RWPE1 (cell line): ENCODE results near the gene MCAM.

ENCODE experiments used
- CTCF ChIA-PET: fragments of 350-600 bp; sonication (Branson Sonifier 250); formaldehyde crosslinking; extraction: SDS; loops from one replicate; lab custom pipeline; 2021; lab: Yijun Ruan, JAX
- POLR2A ChIA-PET: fragments of 400-600 bp; formaldehyde crosslinking; extraction: SDS; loops from one replicate; lab custom pipeline; 2020; ENCODE audit warnings: antibody characterized with exemption; ENCODE audit not compliant: low non-redundant PET; lab: Yijun Ruan, JAX
- DNase-seq: peaks from one replicate; pipeline ENCODE4 v3.0.0; 2012; ENCODE audit warnings: low spot score
- H3K27ac ChIP-seq: fragments of 450-650 bp; 2 replicates; pipeline ENCODE4 v1.5.1; 2017
- TF ChIP-seq, protein P1 (sequence below): fragments of 450-650 bp; conservative IDR thresholded peaks from 2 replicates; pipeline ENCODE4 v1.5.1; 2017; ENCODE audit warnings: low read depth, mild to moderate bottlenecking

MCAM gene

DNA sequence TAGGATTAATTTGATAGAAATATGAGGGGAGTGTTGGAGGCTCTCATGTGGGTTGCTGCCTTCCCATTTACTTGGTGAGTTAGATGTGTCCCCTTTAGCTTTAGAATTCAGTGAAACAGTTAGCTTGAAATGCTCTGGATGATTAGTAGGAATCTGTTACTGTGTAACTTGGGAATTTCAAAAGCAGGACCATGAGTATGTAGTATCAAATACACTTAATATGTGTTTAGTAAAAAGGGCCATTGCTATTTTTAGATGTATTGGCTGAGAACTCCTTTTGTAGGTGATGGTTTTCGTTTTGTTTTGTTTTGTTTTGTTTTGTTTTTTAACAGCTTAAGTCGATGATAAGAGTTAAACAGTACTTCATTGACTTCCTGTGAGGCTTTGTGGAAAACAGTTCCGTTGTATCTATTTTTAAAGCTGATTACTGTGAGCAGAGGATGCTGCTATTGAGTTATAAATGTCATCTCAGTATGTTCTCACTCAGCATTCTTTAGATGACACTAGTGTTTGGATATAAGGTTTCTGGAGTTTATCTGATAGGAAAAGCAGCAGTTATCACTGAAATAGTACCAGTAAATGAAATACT, 53.5 kb downstream of the MCAM start:
- TF ChIP-seq, protein P1, sequence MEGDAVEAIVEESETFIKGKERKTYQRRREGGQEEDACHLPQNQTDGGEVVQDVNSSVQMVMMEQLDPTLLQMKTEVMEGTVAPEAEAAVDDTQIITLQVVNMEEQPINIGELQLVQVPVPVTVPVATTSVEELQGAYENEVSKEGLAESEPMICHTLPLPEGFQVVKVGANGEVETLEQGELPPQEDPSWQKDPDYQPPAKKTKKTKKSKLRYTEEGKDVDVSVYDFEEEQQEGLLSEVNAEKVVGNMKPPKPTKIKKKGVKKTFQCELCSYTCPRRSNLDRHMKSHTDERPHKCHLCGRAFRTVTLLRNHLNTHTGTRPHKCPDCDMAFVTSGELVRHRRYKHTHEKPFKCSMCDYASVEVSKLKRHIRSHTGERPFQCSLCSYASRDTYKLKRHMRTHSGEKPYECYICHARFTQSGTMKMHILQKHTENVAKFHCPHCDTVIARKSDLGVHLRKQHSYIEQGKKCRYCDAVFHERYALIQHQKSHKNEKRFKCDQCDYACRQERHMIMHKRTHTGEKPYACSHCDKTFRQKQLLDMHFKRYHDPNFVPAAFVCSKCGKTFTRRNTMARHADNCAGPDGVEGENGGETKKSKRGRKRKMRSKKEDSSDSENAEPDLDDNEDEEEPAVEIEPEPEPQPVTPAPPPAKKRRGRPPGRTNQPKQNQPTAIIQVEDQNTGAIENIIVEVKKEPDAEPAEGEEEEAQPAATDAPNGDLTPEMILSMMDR: no peak
- POLR2A ChIA-PET: no interaction called here
- no peak for DNase-seq
- H3K27ac ChIP-seq: no peak overlapping the region
- CTCF ChIA-PET: interaction anchor here (0.6 to 0.8 kb wide), 3 partner anchors 12 to 645 kb away, joined by 3 read pairs; no protein-coding TSS in a partner anchor

DNA sequence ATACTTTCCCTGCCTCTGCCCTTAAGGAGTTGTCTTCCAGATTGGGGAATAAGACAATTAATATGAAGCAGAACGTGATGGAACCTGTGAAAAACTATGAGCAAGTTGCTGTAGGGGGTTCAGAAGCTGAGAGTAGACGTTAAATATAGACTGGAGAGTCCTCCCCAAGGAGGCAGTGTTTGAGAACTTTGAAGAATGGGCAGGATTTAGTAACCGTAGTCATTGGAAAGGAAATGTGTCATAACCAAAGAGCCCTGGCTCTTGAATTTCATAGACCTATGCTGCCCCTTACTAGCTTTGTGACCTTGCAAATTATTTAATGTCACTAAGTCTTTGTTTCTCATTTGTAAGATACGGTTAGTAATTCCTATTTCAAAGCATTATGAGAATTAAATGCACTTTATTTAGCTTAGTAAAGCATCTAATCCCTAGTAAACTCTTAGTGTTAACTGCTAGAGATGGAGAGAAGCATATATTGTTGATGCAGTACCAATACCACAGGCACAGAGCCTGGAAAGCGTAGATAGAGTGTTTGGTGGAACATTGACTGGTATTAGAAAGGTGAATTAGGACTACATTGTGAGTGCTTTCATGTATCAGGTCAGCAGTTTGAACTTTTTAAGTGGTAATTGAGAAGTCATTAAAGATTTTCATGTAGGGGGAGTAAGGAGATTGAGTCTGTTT, 54.1 kb downstream of the MCAM start:
- POLR2A ChIA-PET: no interaction called here
- CTCF ChIA-PET: interaction anchor here (0.6 kb wide), 2 partner anchors 98 to 645 kb away, joined by 3 read pairs; no protein-coding TSS in a partner anchor
- no peak overlapping the region for H3K27ac ChIP-seq
- DNase-seq: no peak
- TF ChIP-seq, protein P1: no peak

DNA sequence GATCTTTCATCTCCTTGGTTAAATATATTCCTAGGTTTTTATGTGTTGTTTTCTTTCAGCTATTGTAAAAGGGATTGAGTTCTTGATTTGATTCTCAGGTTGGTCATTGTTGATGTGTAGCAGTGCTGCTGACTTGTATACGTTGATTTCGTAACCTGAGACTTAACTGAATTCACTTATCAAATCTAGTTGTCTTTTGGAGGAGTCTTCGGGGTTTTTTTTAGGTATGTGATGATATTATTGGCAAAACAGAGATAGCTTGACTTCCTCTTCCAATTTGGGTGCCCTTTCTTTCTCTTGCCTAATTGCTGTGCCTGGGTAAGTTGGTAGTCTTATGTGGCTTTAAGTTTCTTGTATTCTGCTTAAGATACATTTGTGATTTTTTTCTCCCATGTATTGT, 57.9 kb downstream of the MCAM start:
- CTCF ChIA-PET: interaction anchor here (0.6 kb wide), 1 partner anchor 734 kb away, joined by 3 read pairs; no protein-coding TSS in a partner anchor
- POLR2A ChIA-PET: no interaction called here
- no peak overlapping the region for H3K27ac ChIP-seq
- TF ChIP-seq, protein P1: no peak
- DNase-seq: no peak
